Panc1 (cell line): ENCODE measurements around the gene FMNL3. TPM values are rescaled to one million over a fixed set of nuclear protein-coding genes. Genes with fewer than 3 reads are reported as not detected.

Source experiments
- ATAC-seq: fragments of 200-7000 bp; cut with Tn5 transposase; 2 replicates; pipeline ENCODE4 v1.9.1; 2020; ENCODE audit warnings: mild to moderate bottlenecking, moderate library complexity
- BruUV-seq: library from RNA; stranded (reverse); fragments of 400-500 nt; replicated peaks from 2 replicates; lab custom pipeline; 2021; lab: Mats Ljungman, UMichigan
- CTCF ChIA-PET: fragments of 300-600 bp; sonication (Branson Sonifier 250); formaldehyde crosslinking; loops from one replicate; lab custom pipeline; 2022; ENCODE audit warnings: antibody characterized with exemption; lab: Charles Lee
- POLR2A ChIA-PET: fragments of 300-600 bp; sonication (Branson Sonifier 250); formaldehyde crosslinking; loops from one replicate; lab custom pipeline; 2022; ENCODE audit warnings: antibody characterized with exemption; lab: Charles Lee
- DNase-seq: peaks from one replicate; pipeline ENCODE4 v3.0.0-alpha.2; 2010; ENCODE audit warnings: low read depth, low spot score
- H3K27ac ChIP-seq: 2 replicates; pipeline ENCODE4 v1.5.1; 2011; ENCODE audit warnings: mild to moderate bottlenecking, low read length, inconsistent platforms
- H3K27me3 ChIP-seq: fragments of 200-500 bp; sonication (Bioruptor generic); 2 replicates; pipeline ENCODE4 v1.6.0; 2014; ENCODE audit warnings: low read length, inconsistent platforms; ENCODE audit not compliant: control insufficient read depth, insufficient read depth
- H3K36me3 ChIP-seq: fragments of 200-500 bp; sonication (Bioruptor generic); 2 replicates; pipeline ENCODE4 v1.5.1; 2014; ENCODE audit warnings: inconsistent platforms, mild to moderate bottlenecking, low read length, moderate library complexity; ENCODE audit not compliant: control insufficient read depth, insufficient read depth
- H3K4me1 ChIP-seq: 2 replicates; pipeline ENCODE4 v1.5.1; 2011; ENCODE audit warnings: inconsistent platforms, mild to moderate bottlenecking, low read length, moderate library complexity; ENCODE audit not compliant: control insufficient read depth, insufficient read depth
- H3K4me3 ChIP-seq, 2 experiments: 2 replicates each; pipeline ENCODE4 v1.5.1; 2011 to 2012; ENCODE audit warnings: low read depth in 2 of 2, low read length in 2 of 2, mild to moderate bottlenecking in 2 of 2, inconsistent platforms in 1 of 2, moderate library complexity in 1 of 2
- H3K9me3 ChIP-seq: fragments of 200-500 bp; sonication (Bioruptor generic); 2 replicates; pipeline ENCODE4 v1.5.1; 2014; ENCODE audit warnings: low read depth, mild to moderate bottlenecking, inconsistent platforms, low read length, moderate library complexity; ENCODE audit not compliant: control insufficient read depth, insufficient read depth
- CTCF ChIP-seq: fragments of 450-650 bp; IDR thresholded peaks from 2 replicates; pipeline ENCODE4 v1.5.1; 2017; ENCODE audit warnings: mild to moderate bottlenecking
- POLR2AphosphoS5 ChIP-seq: IDR thresholded peaks from 2 replicates; pipeline ENCODE4 v1.6.1; 2012; ENCODE audit warnings: mild to moderate bottlenecking, low read depth, low read length, moderate library complexity
- REST ChIP-seq, 2 experiments: IDR thresholded peaks; 2 replicates each; pipeline ENCODE4 v1.6.1; 2011 to 2012; ENCODE audit warnings: low read depth in 2 of 2, control low read depth in 1 of 2, low read length in 1 of 2, mild to moderate bottlenecking in 1 of 2, moderate library complexity in 1 of 2; ENCODE audit not compliant: insufficient read depth in 1 of 2
- SIN3A ChIP-seq: IDR thresholded peaks from 2 replicates; pipeline ENCODE4 v1.6.1; 2012; ENCODE audit warnings: low read depth, mild to moderate bottlenecking, low read length, moderate library complexity, borderline replicate concordance; ENCODE audit not compliant: insufficient read depth
- TCF7L2 ChIP-seq: IDR thresholded peaks from 2 replicates; pipeline ENCODE4 v1.6.1; 2011; ENCODE audit warnings: mild to moderate bottlenecking, low read depth, low read length, inconsistent platforms
- in situ Hi-C: cut with HindIII; loops from 2 replicates; pipeline ENCODE4 v1.10.0; 2016; ENCODE audit warnings: low sequenced_read_pairs, low pct_unique_long_range_greater_than_20kb
- intact Hi-C: fragments of 100-400 bp; cut with micrococcal nuclease; formaldehyde crosslinking; loops from one replicate; pipeline ENCODE4 v1.10.0; 2022; ENCODE audit not compliant: unreplicated experiment
- total RNA-seq: library from RNA; stranded (reverse); gene quantifications from one replicate; pipeline ENCODE4 v1.2.1, GENCODE V29; 2021; ENCODE audit not compliant: unreplicated experiment

The FMNL3 gene
- total RNA-seq, 1 experiment from 2014 or later = 25.7 TPM

GRCh38 chr12:49689785-49690184 lies 17.4 kb downstream of the FMNL3 start:
- DNase-seq = no peak
- ATAC-seq = no peak
- no peaks in the 10 kb centered on the region for H3K27me3 ChIP-seq
- POLR2A ChIA-PET = no interaction called here
- TF ChIP-seq REST (IDR thresholded peaks at IDR 0.05; ENCODE audit: insufficient read depth in 1 of 2, low read depth in 2 of 2, low read length in 1 of 2) (no peak), SIN3A (no peak), CTCF (no peak), TCF7L2 (no peak), POLR2AphosphoS5 (no peak)
- CTCF ChIA-PET = interaction anchor here (0.6 kb wide), 1 partner anchor 55 kb away, joined by 3 read pairs; no protein-coding TSS in a partner anchor
- no peak overlapping the region for H3K4me3 ChIP-seq
- H3K36me3 ChIP-seq = no peaks in the 10 kb centered on the region
- in situ Hi-C loops = no loop called here
- H3K9me3 ChIP-seq = no peaks in the 10 kb centered on the region
- intact Hi-C loops = no loop called here
- no peak overlapping the region for H3K27ac ChIP-seq
- no peaks in the 10 kb centered on the region for H3K4me1 ChIP-seq
- BruUV-seq = no TSS peak

DNA sequence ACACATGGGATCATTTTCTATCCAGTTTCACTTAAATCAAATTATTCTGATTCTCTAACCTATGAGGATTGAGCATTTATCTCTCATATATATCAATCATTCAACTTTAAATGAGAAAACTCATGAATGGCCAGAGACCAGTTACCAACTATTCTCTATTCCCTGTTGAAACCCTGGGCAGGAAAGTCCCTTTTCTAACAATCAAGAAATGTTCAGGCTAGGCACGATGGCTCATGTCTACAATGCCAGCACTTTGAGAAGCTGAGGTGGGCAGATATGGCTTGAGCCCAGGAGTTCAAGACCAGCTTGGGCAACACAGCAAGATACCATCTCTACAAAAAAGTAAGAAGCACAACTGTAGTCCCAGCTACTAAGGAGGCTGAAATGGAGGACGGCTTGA lies 18.0 kb downstream of the FMNL3 start:
- intact Hi-C loops = no loop called here
- ChIA-PET POLR2A (no interaction called here), CTCF (no interaction called here)
- no peak for TF ChIP-seq POLR2AphosphoS5
- no peak for TF ChIP-seq REST (IDR thresholded peaks at IDR 0.05; ENCODE audit: insufficient read depth in 1 of 2, low read depth in 2 of 2, low read length in 1 of 2)
- no peak for TF ChIP-seq CTCF
- no peak for TF ChIP-seq TCF7L2
- TF ChIP-seq SIN3A = no peak
- ATAC-seq (no peak), DNase-seq (no peak)
- in situ Hi-C loops = no loop called here
- no peaks in the 10 kb centered on the region for H3K36me3 ChIP-seq
- no peaks in the 10 kb centered on the region for H3K4me1 ChIP-seq
- BruUV-seq = no TSS peak
- no peak overlapping the region for H3K27ac ChIP-seq
- H3K27me3 ChIP-seq = no peaks in the 10 kb centered on the region
- no peaks in the 10 kb centered on the region for H3K9me3 ChIP-seq
- no peak overlapping the region for H3K4me3 ChIP-seq
